Stimulated activated CD8-positive, alpha-beta memory T cell treated with anti-CD3 and anti-CD28 coated beads, Interleukin-4, amount 100 ng/mL, for 48 hours (primary cell): ENCODE results near the gene ZDHHC18.
"Not testable (repeated sequence)": the region's sequence is repeated elsewhere in the genome, so short reads cannot be mapped to it uniquely, and the experiment has no call there.

Source experiments
- DNase-seq: peaks from one replicate; pipeline ENCODE4 v3.0.0-alpha.2; 2020

The ZDHHC18 gene

GRCh38 chr1:26791626-26792025, 34.9 kb upstream of the ZDHHC18 start:
- no peak for DNase-seq

DNA sequence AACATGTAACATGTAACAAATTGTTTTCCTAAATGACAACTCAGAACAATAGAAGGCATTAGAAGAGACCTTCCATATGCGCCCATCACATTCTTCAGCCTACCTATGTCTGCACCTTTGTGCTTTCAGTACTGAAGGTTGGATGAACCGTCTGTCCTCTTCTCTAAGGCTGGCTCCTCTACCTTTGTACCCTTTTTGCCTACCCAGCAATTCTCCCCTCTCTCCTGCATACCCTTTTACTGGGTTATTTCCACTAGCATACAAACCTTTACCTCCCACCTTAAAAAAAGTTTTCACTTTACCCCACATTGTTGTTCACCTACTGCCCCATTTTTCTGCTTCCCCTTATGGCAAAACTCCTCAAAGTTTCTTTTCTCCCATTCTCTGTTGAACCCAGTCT, 33.6 kb upstream of the ZDHHC18 start:
- DNase-seq, result no peak

DNA sequence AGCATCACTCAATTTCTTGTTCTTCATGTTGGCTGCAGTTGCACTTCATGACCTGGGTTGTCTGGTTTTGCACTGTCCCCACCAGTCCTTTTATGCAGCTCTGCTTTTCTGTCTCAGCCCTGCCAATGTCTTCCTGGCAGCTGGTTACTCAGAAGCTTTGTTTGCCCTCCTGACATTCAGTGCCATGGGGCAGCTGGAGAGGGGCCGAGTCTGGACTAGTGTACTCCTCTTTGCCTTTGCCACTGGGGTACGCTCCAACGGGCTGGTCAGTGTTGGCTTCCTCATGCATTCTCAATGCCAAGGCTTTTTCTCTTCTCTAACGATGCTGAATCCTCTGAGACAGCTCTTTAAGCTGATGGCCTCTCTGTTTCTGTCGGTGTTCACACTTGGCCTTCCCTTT, 32.1 kb upstream of the ZDHHC18 start:
- DNase-seq, result no peak

GRCh38 chr1:26797627-26798026, 28.9 kb upstream of the ZDHHC18 start:
- DNase-seq, result no peak

- peak; percentile 50 for DNase-seq
Measured at GRCh38 chr1:26799479-26800142, 26.9 kb upstream of the ZDHHC18 start.

GRCh38 chr1:26803932-26804331, 22.6 kb upstream of the ZDHHC18 start:
- not testable (repeated sequence) for DNase-seq

GRCh38 chr1:26810105-26810504, 16.4 kb upstream of the ZDHHC18 start:
- DNase-seq, result peak; percentile 83

GRCh38 chr1:26811057-26811456, 15.4 kb upstream of the ZDHHC18 start:
- DNase-seq, result no peak

GRCh38 chr1:26811708-26812107, 14.8 kb upstream of the ZDHHC18 start:
- DNase-seq, result no peak

DNA sequence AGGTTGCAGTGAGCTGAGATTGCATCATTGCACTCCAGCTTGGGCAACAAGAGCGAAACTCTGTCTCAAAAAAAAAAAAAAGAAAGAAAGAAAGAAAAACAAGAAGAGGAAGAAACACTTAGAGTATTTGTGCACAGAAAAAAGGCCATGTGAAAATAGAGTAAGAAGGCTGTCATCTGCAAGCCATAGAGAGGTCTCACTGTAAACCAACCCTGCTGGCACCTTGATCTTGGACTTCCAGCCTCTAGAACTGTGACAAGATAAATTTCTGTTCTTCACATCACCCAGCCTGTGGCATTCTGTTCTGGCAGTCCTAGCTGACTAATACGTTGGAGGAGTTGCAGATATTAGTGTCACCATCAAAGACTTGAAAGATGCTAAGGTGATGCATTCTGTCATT, 12.1 kb upstream of the ZDHHC18 start:
- DNase-seq, result no peak

DNA sequence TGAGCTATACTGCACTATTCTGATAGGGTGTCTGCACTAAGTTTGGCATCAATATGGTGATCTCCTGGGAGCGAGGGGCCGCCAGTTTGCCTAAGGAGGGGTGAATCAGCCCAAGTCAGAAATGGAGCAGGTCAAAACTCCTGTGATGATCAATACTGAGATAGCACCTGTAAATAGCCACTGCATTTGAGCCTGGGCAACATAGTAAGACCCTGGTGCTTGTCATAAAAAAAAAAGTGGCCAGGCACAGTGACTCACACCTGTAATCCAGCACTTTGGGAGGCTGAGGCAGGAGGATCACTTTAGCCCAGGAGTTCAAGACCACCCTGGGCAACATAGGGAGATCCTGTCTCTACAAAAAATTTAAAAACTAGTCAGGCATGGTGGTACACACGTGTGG, 11.6 kb upstream of the ZDHHC18 start:
- no peak for DNase-seq

GRCh38 chr1:26820784-26821269, 5.7 kb upstream of the ZDHHC18 start:
- no peak for DNase-seq

DNA sequence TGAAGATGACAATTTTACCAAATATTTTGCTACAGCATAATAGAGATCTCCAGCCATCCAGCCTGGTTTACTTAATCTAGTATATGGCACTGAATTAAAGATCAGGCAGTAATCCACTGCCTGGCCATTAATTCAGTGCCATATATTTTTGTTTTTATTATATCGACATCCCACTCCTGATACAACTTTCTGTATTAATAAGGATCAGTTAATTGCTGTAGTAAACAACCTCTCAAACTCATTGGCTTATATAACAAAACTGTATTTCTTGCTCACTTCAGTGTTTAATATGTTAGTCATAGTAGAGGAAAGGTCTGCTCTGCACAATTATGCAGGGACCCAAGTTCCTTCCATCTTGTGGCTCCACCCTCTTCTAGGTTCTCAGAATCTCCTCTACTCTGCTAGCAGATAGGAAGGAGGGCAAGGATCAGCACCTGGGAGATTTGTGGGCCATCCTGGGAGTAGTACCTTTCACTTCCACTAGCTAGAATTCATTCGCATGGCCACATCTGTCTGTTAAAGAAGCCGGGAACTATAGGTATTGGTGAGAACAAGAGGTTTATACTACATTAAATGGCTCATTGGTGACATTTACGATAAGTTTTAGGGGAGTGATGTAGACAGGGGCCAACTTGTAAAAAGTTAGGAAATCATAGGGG, 3.6 kb upstream of the ZDHHC18 start:
- no peak for DNase-seq

DNA sequence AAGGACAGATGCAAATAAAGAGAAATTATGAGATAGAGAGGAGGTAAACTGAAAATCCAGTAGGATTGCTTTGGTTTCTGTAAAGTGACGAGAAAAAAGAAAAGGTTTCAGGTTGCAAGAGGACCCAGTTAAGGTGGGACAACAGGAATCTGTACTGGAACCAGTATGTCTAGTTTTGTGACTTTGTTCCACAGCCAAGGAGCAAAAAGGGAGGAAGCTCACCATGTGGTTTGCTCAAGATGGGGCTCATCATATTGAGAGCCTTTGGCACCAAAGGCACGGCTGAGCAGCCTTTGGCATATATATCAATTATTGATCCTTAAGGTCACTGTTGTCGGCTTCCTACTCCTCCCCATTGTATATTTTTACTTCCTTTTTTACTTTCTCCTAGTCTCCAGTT, 1.8 kb upstream of the ZDHHC18 start:
- DNase-seq, result no peak

GRCh38 chr1:26827106-26827604, 667 bp downstream of the ZDHHC18 start:
- no peak for DNase-seq

DNA sequence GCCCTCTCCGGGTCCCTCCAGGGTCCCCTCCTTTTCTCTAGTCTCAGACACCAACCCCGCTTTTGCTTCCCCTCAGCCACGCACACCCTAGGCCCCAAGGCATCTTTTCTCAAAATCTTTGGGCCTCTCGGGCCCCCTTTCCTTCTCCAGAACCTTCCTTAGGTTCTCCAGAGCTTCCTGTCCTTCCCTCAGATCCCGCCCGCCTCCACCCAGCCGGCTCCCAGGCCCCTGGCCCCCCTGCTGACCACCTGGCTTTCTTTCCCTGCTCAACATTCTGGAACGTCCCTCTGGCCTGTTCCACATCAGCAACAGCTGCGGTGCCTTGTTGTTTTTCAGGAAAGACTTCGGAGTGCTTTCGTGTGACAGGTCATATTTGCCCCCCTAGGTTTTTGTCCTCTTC, 1.2 kb downstream of the ZDHHC18 start:
- DNase-seq, result no peak

- DNase-seq, result peak; percentile 47
Measured at GRCh38 chr1:26828411-26828991, 2.0 kb downstream of the ZDHHC18 start.

- DNase-seq, result no peak
Measured at GRCh38 chr1:26829184-26829911, 2.9 kb downstream of the ZDHHC18 start.

DNA sequence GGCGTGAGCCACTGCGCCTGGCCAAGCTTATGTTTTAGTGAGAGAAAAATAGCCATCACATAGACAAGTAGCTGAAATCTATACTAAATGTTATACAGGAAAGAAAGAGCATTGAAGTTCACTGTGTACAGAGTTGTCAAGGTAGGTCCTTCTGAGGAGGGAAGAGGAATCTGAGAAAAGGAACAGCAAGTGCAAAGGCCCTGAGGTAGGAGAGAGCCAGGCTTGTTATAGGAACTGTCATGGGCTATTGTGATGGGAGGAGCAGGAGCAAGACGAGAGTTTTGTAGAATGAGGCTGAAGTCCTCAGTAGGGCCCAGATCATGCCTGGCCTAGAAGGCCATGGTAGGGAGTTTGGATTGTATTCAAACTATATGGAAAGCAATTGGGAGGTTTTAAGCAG, 4.6 kb downstream of the ZDHHC18 start:
- DNase-seq, result no peak

DNA sequence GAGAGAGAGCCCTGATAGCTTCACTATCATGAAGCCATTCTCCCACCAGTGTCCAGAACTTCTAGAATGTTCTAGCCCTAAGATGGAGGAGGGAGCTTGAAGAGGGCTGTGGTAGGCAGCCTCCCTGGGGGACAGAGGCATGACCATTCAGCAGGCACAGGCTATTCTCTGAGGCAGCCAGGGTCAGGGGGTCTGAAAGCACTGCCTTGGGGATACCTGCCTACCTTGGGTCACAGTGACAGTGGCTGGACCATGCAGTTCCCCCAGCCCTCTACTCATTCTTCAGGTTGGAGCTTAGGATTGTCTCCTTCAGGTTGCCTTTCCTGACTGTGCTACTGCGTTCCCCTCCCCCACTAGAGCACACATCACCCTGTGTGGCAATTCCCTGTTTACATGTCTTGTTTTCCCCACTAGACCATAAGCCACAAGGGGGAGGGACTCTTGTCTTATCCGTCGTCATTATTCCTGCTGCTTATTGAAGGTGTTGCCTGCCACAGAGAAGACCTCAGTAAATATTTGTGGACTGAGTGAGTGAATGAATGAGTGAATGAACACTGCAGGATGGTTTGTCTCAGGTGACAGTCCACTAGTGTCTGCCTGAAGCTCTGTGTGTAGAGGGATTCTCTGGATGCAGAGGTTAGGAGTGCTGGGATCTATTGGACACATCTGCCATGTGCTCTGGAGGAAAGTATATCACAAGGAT, 5.2 kb downstream of the ZDHHC18 start:
- DNase-seq, result no peak

GRCh38 chr1:26832249-26832960, 5.9 kb downstream of the ZDHHC18 start:
- DNase-seq, result no peak
